IgD-negative memory B cell (primary cell): ENCODE data around the gene CLK2. TPM values are rescaled to one million over a fixed set of nuclear protein-coding genes. Genes with fewer than 3 reads are reported as not detected.
A peak's percentile ranks its signal among the peaks of the same experiment; 100 is the strongest.

Source experiments
- H3K27ac Mint-ChIP-seq, 3 donors: one replicate each; pipeline ENCODE4 v1.8.0; 2020 to 2022; ENCODE audit warnings: mild to moderate bottlenecking in 3 of 3, mixed read lengths in 3 of 3, moderate library complexity in 1 of 3
- H3K27me3 Mint-ChIP-seq: one replicate; pipeline ENCODE4 v1.8.0; 2021; ENCODE audit warnings: mixed read lengths
- H3K36me3 Mint-ChIP-seq: one replicate; pipeline ENCODE4 v1.8.0; 2020; ENCODE audit warnings: mild to moderate bottlenecking, mixed read lengths
- H3K4me1 Mint-ChIP-seq, 3 donors: one replicate each; pipeline ENCODE4 v1.8.0; 2020 to 2022; ENCODE audit warnings: mixed read lengths in 3 of 3, mild to moderate bottlenecking in 1 of 3
- H3K4me3 Mint-ChIP-seq, 4 donors: one replicate each; pipeline ENCODE4 v1.8.0; 2020 to 2022; ENCODE audit warnings: mild to moderate bottlenecking in 4 of 4, mixed read lengths in 4 of 4, moderate library complexity in 3 of 4
- H3K9me3 Mint-ChIP-seq, 3 donors: one replicate each; pipeline ENCODE4 v1.8.0; 2020 to 2021; ENCODE audit warnings: mixed read lengths in 3 of 3, mild to moderate bottlenecking in 1 of 3
- polyA plus RNA-seq: library from polyadenylated mRNA; unstranded; fragments of 300-500 nt; fragmentation: Illumina TruSeq; gene quantifications from one replicate; pipeline ENCODE4 v1.2.3, GENCODE V29; 2021

CLK2 gene
- polyA plus RNA-seq, 1 donor from 2014 or later, result 19.7 TPM

DNA sequence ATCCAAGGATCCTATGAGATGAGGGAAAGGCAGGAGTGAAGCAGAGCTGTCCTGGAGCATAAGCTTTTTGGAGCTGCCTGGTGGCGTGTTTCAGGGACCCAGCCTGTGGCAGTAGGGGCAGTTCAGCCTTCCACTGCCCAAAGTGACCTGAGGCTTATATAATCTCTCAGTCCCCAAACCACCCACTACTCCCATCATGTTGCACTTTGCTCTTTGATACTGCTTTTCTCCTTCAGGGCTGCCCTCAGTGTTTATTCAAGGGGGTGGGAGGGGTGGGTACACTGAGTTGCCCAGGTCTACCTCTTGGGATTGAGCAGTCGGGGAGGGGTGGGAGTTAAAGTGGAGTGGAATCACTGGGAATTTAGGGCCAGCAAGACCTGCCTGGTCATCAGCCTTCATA lies 13.2 kb upstream of the CLK2 start:
- Mint-ChIP-seq H3K36me3 (peaks cover 2% of the 10 kb centered on the region), H3K27ac (no peak overlapping the region), H3K27me3 (no peaks in the 10 kb centered on the region), H3K4me3 (no peak overlapping the region), H3K4me1 (peaks cover 0 to 2% (median 0%) of the 10 kb centered on the region in 3 donors), H3K9me3 (no peaks in the 10 kb centered on the region)

DNA sequence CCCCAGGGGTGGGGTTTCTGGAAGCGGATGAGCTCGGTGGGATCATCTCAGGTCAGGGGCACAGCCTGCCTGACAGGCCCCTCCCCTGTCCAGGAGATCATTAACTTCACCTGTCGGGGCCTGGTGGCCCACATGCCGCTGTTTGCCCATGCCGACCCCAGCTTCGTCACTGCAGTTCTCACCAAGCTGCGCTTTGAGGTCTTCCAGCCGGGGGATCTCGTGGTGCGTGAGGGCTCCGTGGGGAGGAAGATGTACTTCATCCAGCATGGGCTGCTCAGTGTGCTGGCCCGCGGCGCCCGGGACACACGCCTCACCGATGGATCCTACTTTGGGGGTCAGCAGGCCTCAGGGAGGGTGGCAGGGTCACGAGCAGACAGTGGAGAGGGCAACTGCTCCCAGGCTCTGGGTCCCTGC lies 12.3 kb upstream of the CLK2 start:
- H3K4me1 Mint-ChIP-seq, result peaks cover 0 to 2% (median 0%) of the 10 kb centered on the region in 3 donors
- no peaks in the 10 kb centered on the region for H3K9me3 Mint-ChIP-seq
- no peak overlapping the region for H3K4me3 Mint-ChIP-seq
- no peaks in the 10 kb centered on the region for H3K27me3 Mint-ChIP-seq
- peaks cover 2% of the 10 kb centered on the region for H3K36me3 Mint-ChIP-seq
- H3K27ac Mint-ChIP-seq, result no peak overlapping the region

DNA sequence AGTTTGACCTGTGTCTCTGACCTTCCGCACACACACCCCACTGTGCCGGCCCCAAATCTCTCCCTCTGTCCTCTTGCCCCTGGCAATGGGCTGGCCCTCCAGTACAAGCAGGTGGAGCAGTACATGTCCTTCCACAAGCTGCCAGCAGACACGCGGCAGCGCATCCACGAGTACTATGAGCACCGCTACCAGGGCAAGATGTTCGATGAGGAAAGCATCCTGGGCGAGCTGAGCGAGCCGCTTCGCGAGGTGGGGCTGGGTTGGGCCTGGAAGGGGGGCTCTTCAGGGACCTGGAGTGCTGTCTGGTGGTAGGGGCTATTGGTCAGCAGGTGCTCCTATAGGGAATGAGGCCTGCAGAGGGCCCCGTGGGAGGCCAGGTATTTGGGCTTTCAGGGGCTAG lies 11.8 kb upstream of the CLK2 start:
- Mint-ChIP-seq H3K36me3 (peaks cover 2% of the 10 kb centered on the region), H3K4me3 (no peak overlapping the region), H3K27ac (no peak overlapping the region), H3K4me1 (peaks cover 0 to 2% (median 0%) of the 10 kb centered on the region in 3 donors), H3K9me3 (no peaks in the 10 kb centered on the region), H3K27me3 (no peaks in the 10 kb centered on the region)

DNA sequence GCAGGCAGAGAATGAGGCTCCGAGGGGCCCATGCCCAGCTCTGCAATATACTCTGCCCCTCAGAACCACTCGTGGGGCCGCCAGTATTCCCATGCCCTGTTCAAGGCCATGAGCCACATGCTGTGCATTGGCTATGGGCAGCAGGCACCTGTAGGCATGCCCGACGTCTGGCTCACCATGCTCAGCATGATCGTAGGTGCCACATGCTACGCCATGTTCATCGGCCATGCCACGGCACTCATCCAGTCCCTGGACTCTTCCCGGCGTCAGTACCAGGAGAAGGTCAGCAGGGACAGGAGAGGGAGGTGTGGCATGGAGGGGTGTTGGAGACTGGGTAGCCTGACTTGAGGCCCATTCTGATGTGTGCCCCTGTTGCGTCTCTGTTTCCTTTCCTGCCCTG lies 11.2 kb upstream of the CLK2 start:
- H3K9me3 Mint-ChIP-seq, result no peaks in the 10 kb centered on the region
- H3K4me1 Mint-ChIP-seq, result peaks cover 0 to 2% (median 0%) of the 10 kb centered on the region in 3 donors
- H3K4me3 Mint-ChIP-seq, result no peak overlapping the region
- H3K27me3 Mint-ChIP-seq, result no peaks in the 10 kb centered on the region
- H3K27ac Mint-ChIP-seq, result no peak overlapping the region
- peaks cover 2% of the 10 kb centered on the region for H3K36me3 Mint-ChIP-seq

DNA sequence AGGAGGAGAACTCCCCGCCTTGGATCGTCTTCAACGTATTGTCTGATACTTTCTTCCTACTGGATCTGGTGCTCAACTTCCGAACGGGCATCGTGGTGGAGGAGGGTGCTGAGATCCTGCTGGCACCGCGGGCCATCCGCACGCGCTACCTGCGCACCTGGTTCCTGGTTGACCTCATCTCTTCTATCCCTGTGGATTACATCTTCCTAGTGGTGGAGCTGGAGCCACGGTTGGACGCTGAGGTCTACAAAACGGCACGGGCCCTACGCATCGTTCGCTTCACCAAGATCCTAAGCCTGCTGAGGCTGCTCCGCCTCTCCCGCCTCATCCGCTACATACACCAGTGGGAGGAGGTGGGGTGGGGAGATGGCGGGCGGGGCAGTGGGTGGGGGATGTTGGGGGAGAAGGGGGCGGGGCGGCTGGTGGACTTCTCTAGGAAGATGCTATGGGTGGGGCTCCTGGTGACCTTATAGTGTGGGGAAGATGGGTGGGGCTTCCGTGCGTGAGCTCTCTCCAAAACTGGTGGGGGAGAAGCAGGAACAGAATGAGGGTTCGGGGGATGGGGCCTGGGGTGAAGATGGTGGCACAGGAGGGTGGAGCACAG lies 9.3 kb upstream of the CLK2 start:
- peaks cover 5 to 8% (median 8%) of the 10 kb centered on the region in 3 donors for H3K4me1 Mint-ChIP-seq
- H3K27me3 Mint-ChIP-seq, result no peaks in the 10 kb centered on the region
- H3K27ac Mint-ChIP-seq, result no peak overlapping the region
- no peaks in the 10 kb centered on the region for H3K36me3 Mint-ChIP-seq
- H3K4me3 Mint-ChIP-seq, result no peak overlapping the region
- H3K9me3 Mint-ChIP-seq, result no peaks in the 10 kb centered on the region

DNA sequence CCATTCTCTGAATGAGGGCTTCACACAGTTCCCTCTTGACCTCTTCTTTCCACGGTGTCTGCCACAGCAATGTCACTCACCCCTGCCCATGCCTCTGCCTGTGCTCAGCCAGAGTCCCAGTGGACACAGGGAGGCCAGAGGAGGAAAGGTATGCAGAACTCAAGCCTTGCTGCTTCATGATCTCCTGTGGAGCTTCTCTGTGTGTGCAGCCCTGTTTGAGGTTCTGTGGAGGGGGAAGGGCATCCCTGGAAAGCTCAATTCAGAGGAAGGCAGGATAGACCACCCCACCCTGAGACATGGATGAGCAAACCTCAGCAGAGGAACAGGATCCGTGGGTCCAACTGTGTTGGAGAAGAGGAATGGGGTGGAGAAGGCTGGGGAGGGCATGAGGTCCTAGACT lies 6.0 kb upstream of the CLK2 start:
- Mint-ChIP-seq H3K4me1 (peaks cover 13 to 26% (median 16%) of the 10 kb centered on the region in 3 donors), H3K36me3 (no peaks in the 10 kb centered on the region), H3K9me3 (no peaks in the 10 kb centered on the region), H3K27ac (peak overlapping the region in 2 of 3 donors; percentile 57 to 73), H3K27me3 (no peaks in the 10 kb centered on the region), H3K4me3 (peak overlapping the region in 1 of 4 donors; percentile 77)

DNA sequence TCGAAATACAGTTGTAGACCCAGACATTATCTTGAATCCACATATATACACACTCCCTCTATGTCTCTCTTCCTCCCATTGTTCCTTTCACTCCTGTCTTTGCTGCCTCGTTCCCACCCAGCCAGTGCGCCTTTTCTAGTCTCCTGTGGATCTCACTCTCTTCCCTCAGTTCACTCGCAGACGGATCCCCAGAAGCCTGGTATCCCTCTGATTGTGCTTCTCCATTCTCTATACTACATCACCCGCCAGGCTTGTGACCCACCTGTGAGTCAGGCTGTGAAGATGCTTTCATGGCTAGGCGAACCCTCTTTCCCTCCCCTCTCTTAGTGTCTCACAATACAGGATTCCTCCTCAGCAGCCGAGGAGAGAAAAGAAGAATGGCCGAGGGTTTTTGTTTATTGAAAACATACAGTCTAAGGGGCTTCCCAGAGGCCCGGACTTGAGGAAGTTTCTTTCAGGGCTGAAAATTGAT lies 5.4 kb upstream of the CLK2 start:
- H3K4me1 Mint-ChIP-seq, result peaks cover 15 to 28% (median 18%) of the 10 kb centered on the region in 3 donors
- H3K27ac Mint-ChIP-seq, result peak overlapping the region; percentile 53 to 73 (median 57)
- no peaks in the 10 kb centered on the region for H3K27me3 Mint-ChIP-seq
- H3K4me3 Mint-ChIP-seq, result peak overlapping the region; percentile 77 to 90 (median 84)
- no peaks in the 10 kb centered on the region for H3K36me3 Mint-ChIP-seq
- H3K9me3 Mint-ChIP-seq, result no peaks in the 10 kb centered on the region

DNA sequence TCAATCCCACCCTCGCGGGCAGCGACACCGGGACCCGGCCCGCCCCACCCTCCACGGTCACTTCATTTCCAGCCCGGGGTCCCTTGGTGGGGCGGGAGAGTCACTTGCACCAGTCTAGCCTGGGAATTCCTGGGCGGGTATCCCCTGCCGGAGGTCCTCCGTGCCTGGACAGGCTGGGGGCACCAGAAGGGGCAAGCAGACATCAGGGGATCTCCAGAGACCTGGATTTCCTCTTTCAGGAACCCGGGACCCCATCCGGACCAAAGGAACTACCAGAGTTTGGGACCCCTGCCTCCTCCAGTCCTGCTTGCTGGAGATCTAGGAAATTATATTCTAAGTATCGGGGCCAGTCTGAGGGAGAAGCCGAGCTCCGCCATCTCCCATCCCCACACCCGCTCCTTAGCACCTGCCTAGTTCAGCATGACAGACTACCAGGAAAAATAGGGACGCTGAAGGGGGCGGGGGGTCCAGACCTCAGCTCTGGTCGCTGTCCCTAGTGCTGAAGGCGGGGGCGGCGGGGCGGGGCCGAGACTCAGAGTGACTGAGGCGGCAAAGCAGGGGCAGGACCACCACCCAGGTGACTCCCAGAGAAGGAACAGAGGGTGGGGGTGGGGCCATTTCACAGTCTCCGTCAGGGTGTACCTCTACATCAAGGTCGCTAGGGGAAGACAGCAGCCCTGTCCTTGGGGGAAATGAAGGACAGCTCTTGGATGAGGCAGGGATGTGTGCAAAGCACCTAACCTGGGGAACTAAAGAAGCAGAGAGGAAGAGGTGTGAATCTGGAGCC lies 4.8 kb upstream of the CLK2 start:
- H3K4me3 Mint-ChIP-seq, result peak overlapping the region; percentile 77 to 90 (median 84)
- H3K36me3 Mint-ChIP-seq, result no peaks in the 10 kb centered on the region
- H3K9me3 Mint-ChIP-seq, result no peaks in the 10 kb centered on the region
- peak overlapping the region; percentile 53 to 73 (median 57) for H3K27ac Mint-ChIP-seq
- peaks cover 19 to 30% (median 20%) of the 10 kb centered on the region in 3 donors for H3K4me1 Mint-ChIP-seq
- H3K27me3 Mint-ChIP-seq, result no peaks in the 10 kb centered on the region

DNA sequence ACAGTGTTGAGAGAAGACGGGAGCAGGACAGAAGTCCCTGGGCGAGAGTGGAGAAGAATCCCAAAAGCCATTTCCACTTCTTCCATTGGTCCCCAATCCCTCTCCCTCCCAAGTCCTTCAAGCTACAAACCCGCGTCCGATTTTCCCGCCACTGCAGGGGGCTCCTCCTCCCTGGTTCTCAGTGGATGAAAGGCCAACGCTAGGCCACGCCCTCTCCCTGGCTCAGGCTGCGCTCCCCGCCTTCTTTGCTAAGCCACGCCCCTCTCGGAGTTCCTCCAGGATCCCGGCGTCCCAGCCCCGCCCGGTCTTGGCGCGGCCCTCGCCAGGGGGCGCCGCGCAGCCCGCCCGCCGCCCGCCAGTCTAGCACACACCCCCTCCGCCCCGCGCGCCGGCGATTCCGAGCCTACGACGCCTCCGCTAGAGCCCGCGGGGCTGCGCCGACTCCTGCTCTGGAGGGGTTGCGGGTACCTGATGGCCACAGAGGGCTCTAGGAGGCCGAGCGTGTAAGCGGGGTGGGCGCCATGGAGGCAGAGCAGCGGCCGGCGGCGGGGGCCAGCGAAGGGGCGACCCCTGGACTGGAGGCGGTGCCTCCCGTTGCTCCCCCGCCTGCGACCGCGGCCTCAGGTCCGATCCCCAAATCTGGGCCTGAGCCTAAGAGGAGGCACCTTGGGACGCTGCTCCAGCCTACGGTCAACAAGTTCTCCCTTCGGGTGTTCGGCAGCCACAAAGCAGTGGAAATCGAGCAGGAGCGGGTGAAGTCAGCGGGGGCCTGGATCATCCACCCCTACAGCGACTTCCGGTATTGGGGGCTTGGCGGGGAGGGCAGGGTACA lies 4.0 kb upstream of the CLK2 start, which contains the start of gene HCN3:
TSS of gene HCN3 (plus strand) at position 394 of the 832 bp plus-strand sequence. CDS start at position 522, 128 bp downstream.
- Mint-ChIP-seq H3K27me3 (no peaks in the 10 kb centered on the region), H3K27ac (peak within 1 kb of the TSS; percentile 23 to 57 (median 43)), H3K9me3 (no peaks in the 10 kb centered on the region), H3K4me3 (peak within 1 kb of the TSS; percentile 77 to 90 (median 84)), H3K36me3 (no peaks in the 10 kb centered on the region), H3K4me1 (peaks cover 25 to 34% (median 26%) of the 10 kb centered on the region in 3 donors)

DNA sequence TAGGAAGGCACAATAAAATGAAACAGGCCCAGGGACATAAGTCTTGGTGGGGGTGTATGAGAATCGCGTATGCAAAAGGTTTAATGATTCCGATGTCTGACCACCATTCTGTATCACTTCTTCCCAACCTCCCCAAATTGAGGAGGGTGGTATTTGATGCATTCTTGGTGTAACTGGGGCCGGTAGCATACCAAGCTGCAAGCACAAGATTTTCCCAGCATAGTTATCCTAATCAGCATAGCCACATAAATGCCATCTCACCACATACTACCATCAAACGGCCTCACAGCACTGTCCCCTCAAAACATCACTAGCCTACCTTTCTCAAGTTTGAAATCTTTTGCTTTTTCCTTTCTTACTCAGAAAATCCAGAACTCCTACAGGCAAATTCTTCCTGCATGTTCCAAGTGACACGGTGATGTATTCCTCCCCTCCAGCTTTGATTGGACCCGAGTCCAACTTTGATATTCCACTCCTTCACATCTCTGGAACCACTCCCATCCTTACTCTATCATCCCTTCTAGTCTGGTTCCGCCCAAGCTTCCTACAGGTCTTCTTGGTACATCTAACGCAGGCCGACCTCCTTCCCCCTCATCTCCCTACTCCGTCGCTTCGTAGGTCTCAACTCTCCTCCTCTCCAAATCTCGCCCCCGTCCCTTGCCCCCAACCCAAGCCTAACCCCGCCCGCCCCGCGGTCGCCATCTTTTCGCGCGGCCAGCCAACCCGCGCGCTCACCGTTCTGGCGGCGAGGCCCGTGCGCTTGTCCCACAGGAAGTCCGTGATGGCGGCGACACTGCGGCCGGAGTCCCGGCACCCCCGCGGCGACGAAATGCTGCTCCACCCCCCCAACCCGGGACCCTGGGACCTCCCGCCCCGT lies 600 bp downstream of the CLK2 start:
- no peaks in the 10 kb centered on the region for H3K9me3 Mint-ChIP-seq
- no peaks in the 10 kb centered on the region for H3K27me3 Mint-ChIP-seq
- peaks cover 28 to 32% (median 30%) of the 10 kb centered on the region in 3 donors for H3K4me1 Mint-ChIP-seq
- H3K4me3 Mint-ChIP-seq, result peak overlapping the region; percentile 85 to 100 (median 95)
- peak overlapping the region; percentile 79 to 96 (median 93) for H3K27ac Mint-ChIP-seq
- no peaks in the 10 kb centered on the region for H3K36me3 Mint-ChIP-seq

DNA sequence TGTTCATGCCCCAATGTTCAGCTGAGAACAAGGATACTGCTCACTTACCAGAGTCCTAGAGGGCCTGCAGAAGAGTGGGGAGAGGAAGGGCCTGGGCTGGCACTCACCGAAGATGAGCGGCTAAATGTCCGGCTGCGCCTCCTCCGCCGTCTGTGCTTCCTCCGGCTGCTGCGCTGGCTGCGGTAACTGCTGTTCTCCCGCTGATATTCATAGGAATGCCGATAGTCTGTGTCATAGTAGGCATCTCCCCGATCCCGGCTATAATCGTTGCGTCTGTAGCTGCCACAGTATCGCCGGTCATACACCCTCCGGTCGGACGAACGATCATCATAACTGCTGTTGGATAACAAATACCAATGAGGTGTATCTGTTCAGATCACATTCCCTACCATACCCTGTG lies 3.9 kb downstream of the CLK2 start:
- Mint-ChIP-seq H3K4me3 (peak overlapping the region in 2 of 4 donors; percentile 48 to 70), H3K36me3 (peaks cover 4% of the 10 kb centered on the region), H3K9me3 (no peaks in the 10 kb centered on the region), H3K4me1 (peaks cover 14 to 22% (median 21%) of the 10 kb centered on the region in 3 donors), H3K27me3 (no peaks in the 10 kb centered on the region), H3K27ac (no peak overlapping the region)

DNA sequence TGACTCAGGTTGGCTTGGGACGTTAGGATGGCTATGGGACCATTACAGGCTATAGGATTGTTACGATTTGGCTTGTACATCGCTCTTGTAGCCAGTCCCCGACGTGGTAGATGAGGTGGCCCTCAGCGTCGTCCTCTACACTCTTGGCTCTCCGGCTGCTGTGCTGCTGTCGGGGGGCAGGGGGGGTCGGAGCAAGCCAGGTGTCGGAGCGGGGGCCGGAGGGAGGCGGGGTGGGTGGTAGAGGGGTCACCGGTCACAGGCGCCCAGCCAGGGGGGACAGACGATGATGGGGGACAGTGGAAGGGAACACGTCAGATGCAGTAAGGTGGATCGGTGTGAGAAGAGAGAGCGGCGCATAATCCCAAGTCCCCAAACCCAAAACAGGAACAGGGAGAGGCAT lies 4.7 kb downstream of the CLK2 start:
- no peak overlapping the region for H3K4me3 Mint-ChIP-seq
- peaks cover 4% of the 10 kb centered on the region for H3K36me3 Mint-ChIP-seq
- H3K27me3 Mint-ChIP-seq, result no peaks in the 10 kb centered on the region
- peaks cover 11 to 19% (median 19%) of the 10 kb centered on the region in 3 donors for H3K4me1 Mint-ChIP-seq
- H3K9me3 Mint-ChIP-seq, result no peaks in the 10 kb centered on the region
- no peak overlapping the region for H3K27ac Mint-ChIP-seq

DNA sequence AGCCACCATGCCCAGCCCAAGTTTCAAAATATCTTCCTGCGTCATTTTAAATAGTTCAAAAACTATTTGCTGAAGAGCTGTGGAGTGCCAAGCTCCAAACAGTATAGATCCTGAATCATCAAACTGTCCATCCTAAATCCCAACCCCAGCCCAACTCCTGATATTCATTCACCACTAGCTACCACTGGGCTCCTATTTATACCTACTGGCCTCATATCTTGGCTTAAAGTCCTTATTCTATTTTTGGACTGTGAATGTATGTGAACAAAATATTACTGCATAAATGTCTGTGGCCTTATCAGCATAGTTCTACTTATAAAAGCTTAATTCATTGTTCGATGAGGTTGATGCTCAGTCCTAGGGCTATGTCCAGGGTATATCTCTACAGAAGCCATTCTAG lies 5.9 kb downstream of the CLK2 start:
- Mint-ChIP-seq H3K4me1 (peaks cover 7 to 17% (median 10%) of the 10 kb centered on the region in 3 donors), H3K36me3 (peaks cover 8% of the 10 kb centered on the region), H3K9me3 (no peaks in the 10 kb centered on the region), H3K27me3 (no peaks in the 10 kb centered on the region), H3K27ac (no peak overlapping the region), H3K4me3 (no peak overlapping the region)

DNA sequence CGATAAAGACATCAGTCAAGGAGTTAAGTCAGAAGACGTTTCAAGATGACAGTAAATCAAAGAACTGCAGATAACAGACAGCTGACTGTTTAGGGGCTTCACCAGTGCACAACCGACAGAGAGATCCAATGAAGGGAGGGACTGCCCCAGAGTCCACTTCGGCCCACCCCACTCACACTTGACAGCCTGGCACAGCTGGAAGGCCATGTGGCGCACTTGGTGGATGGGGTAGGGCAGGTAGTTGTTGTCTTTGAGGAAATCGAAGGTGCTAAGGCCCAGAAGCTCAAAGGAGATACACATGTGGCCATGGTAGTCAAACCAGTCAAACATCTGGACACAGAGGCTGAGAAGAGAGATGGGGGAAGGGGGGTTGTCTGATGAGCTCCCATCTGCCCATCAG lies 6.8 kb downstream of the CLK2 start:
- H3K4me1 Mint-ChIP-seq, result peaks cover 8 to 17% (median 10%) of the 10 kb centered on the region in 3 donors
- H3K36me3 Mint-ChIP-seq, result peaks cover 8% of the 10 kb centered on the region
- no peaks in the 10 kb centered on the region for H3K27me3 Mint-ChIP-seq
- H3K27ac Mint-ChIP-seq, result peak overlapping the region in 1 of 3 donors; percentile 33
- H3K9me3 Mint-ChIP-seq, result no peaks in the 10 kb centered on the region
- H3K4me3 Mint-ChIP-seq, result peak overlapping the region in 1 of 4 donors; percentile 42
